DMS53 treated with DMSO at 0.1 percent for 48 hours (cell line): ENCODE data around the gene ABCC12.

ENCODE experiments used
- DNase-seq: peaks from one replicate; lab custom pipeline; 2025; ENCODE audit not compliant: unreplicated experiment; lab: John Stamatoyannopoulos, UW

ABCC12 gene

DNA sequence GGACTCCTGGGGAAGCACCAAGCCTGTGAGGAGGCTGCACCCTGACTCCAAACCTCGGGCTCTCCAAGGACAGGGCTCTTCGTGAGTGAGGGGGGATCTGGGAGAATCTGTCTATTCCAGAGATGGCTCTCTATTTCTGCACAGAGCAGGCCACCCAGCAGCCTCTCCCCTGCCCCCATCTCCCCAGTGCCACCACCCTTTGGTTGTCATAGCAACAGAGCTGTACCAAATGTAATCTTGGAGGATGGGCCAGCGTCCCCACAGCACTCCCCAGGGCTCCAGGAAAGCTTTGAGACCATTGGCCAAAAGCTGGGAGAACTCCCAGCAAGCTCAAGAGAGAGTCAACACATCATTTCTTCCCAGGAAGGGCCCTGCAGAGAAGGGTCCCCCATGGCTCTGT lies 49.3 kb downstream of the ABCC12 start:
- DNase-seq: no peak
